ENCODE data around the gene HSP90B1. TPM values are rescaled to one million over a fixed set of nuclear protein-coding genes. Genes with fewer than 3 reads are reported as not detected.
A peak's percentile ranks its signal among the peaks of the same experiment; 100 is the strongest.

The HSP90B1 gene
- total and polyA plus RNA-seq, 2 of the 13 experiments (the other 11 are each of a cell fraction or from before 2014, with no cell fraction given), result 800 to 954 TPM

- TF ChIP-seq KAT7 (CRISPR knock-in tag; IDR thresholded peaks at IDR 0.05; ENCODE audit: borderline replicate concordance) (0 out of 2 replicates have a peak, but pooled peaks have one; percentile 19), TARDBP (CRISPR knock-in tag; IDR thresholded peaks at IDR 0.05) (peak; percentile 28; the same call in 1 of the 2 replicates), MLXIP (CRISPR knock-in tag; IDR thresholded peaks at IDR 0.05; ENCODE audit: borderline replicate concordance) (0 out of 2 replicates have a peak, but pooled peaks have one; percentile 34), ARID2 (CRISPR knock-in tag; IDR thresholded peaks at IDR 0.05; ENCODE audit: borderline replicate concordance) (no peak), ZNF446 (CRISPR knock-in tag; IDR thresholded peaks at IDR 0.05) (0 out of 2 replicates have a peak, but pooled peaks have one; percentile 5), ATF1 (CRISPR knock-in tag; IDR thresholded peaks at IDR 0.05) (no peak), ZNF792 (CRISPR knock-in tag; IDR thresholded peaks at IDR 0.05) (peak; percentile 18; the same call in 1 of the 2 replicates), NR2F6 (IDR thresholded peaks at IDR 0.05) (no peak), NR2F6 (CRISPR knock-in tag; IDR thresholded peaks at IDR 0.05) (no peak), YEATS4 (CRISPR knock-in tag; IDR thresholded peaks at IDR 0.05; ENCODE audit: borderline replicate concordance) (peak; percentile 3; the same call in 1 of the 2 replicates), PHF8 (CRISPR knock-in tag; IDR thresholded peaks at IDR 0.05) (peak; percentile 60), ZMAT3 (CRISPR knock-in tag; conservative IDR thresholded peaks at IDR 0.05) (0 out of 2 replicates have a peak, but pooled peaks have one; percentile 2), HIVEP1 (CRISPR knock-in tag; IDR thresholded peaks at IDR 0.05) (no peak), ZNF337 (CRISPR knock-in tag; IDR thresholded peaks at IDR 0.05; ENCODE audit: borderline replicate concordance, low read depth) (0 out of 2 replicates have a peak, but pooled peaks have one; percentile 1), POLR2AphosphoS2 (IDR thresholded peaks at IDR 0.05; ENCODE audit: low read depth, low read length) (peak; percentile 44; the same call in 1 of the 2 replicates), ZNF570 (CRISPR knock-in tag; IDR thresholded peaks at IDR 0.05; ENCODE audit: borderline replicate concordance) (no peak)
- TF ChIP-seq, protein P1, sequence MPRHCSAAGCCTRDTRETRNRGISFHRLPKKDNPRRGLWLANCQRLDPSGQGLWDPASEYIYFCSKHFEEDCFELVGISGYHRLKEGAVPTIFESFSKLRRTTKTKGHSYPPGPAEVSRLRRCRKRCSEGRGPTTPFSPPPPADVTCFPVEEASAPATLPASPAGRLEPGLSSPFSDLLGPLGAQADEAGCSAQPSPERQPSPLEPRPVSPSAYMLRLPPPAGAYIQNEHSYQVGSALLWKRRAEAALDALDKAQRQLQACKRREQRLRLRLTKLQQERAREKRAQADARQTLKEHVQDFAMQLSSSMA (CRISPR knock-in tag; IDR thresholded peaks at IDR 0.05), result 0 out of 2 replicates have a peak, but pooled peaks have one; percentile 54
- TF ChIP-seq, protein P2, sequence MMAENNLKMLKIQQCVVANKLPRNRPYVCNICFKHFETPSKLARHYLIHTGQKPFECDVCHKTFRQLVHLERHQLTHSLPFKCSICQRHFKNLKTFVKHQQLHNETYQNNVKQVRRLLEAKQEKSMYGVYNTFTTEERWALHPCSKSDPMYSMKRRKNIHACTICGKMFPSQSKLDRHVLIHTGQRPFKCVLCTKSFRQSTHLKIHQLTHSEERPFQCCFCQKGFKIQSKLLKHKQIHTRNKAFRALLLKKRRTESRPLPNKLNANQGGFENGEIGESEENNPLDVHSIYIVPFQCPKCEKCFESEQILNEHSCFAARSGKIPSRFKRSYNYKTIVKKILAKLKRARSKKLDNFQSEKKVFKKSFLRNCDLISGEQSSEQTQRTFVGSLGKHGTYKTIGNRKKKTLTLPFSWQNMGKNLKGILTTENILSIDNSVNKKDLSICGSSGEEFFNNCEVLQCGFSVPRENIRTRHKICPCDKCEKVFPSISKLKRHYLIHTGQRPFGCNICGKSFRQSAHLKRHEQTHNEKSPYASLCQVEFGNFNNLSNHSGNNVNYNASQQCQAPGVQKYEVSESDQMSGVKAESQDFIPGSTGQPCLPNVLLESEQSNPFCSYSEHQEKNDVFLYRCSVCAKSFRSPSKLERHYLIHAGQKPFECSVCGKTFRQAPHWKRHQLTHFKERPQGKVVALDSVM (CRISPR knock-in tag; IDR thresholded peaks at IDR 0.05), result 0 out of 2 replicates have a peak, but pooled peaks have one; percentile 43
Observed at GRCh38 chr12:103930787-103931735, 851 bp downstream of the HSP90B1 start (continued).
